ENCODE data around the gene PDE1C.
"Not testable (repeated sequence)": the region's sequence is repeated elsewhere in the genome, so short reads cannot be mapped to it uniquely, and the experiment has no call there.

PDE1C gene

DNA sequence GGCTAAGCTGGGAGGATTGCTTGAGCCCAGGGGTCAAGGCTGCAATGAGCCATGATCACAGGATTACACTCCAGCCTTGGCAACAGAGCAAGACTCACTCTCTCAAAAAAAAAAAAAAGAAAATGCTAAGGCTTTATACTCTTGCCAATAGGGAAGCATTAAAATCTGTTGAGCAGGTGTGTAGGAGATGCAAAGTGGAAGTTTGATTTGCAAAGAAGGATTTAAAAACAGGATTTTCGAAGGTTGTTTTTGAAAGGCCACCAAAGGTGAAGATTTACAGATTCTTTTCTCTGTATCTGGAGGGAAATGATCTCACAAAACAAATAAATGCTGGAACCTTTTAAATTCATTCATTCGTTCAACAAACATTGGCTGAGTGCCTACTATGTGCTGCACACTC, 8.6 kb upstream of the PDE1C start:
- in situ Hi-C loops (cut with HindIII; ENCODE audit: low sequenced_read_pairs), result no loop called here
- no peak for TF ChIP-seq CTCF (IDR thresholded peaks at IDR 0.05; ENCODE audit: low read depth, low read length)
- no peak for DNase-seq (ENCODE audit: low read depth, low spot score)

GRCh38 chr7:32077806-32078205, 7.6 kb upstream of the PDE1C start:
- no peak for DNase-seq (ENCODE audit: low read depth, low spot score)
- in situ Hi-C loops (cut with HindIII; ENCODE audit: low sequenced_read_pairs), result no loop called here
- no peak overlapping the region for H3K4me3 ChIP-seq (ENCODE audit: low read depth, low read length)
- TF ChIP-seq CTCF (IDR thresholded peaks at IDR 0.05; ENCODE audit: low read depth, low read length), result no peak

More for the DNA sequence above, 8.6 kb upstream of the PDE1C start:
- no peak overlapping the region for H3K4me3 ChIP-seq (ENCODE audit: low read depth, low read length)

- H3K4me3 ChIP-seq (ENCODE audit: low read depth, low read length); DNase-seq (ENCODE audit: low read depth, low spot score); in situ Hi-C loops (cut with HindIII; ENCODE audit: low sequenced_read_pairs): not testable (repeated sequence)
Observed at GRCh38 chr7:32076802-32077201, 6.6 kb upstream of the PDE1C start.

GRCh38 chr7:32075612-32076011, 5.4 kb upstream of the PDE1C start:
- no peak for DNase-seq (ENCODE audit: low read depth, low spot score)
- no peak overlapping the region for H3K4me3 ChIP-seq (ENCODE audit: low read depth, low read length)
- in situ Hi-C loops (cut with HindIII; ENCODE audit: low sequenced_read_pairs), result no loop called here
- TF ChIP-seq CTCF (IDR thresholded peaks at IDR 0.05; ENCODE audit: low read depth, low read length), result no peak

GRCh38 chr7:32074787-32075585, 4.8 kb upstream of the PDE1C start:
- no peak overlapping the region for H3K4me3 ChIP-seq (ENCODE audit: low read depth, low read length)
- TF ChIP-seq CTCF (IDR thresholded peaks at IDR 0.05; ENCODE audit: low read depth, low read length), result no peak
- DNase-seq (ENCODE audit: low read depth, low spot score), result no peak
- in situ Hi-C loops (cut with HindIII; ENCODE audit: low sequenced_read_pairs), result no loop called here

DNA sequence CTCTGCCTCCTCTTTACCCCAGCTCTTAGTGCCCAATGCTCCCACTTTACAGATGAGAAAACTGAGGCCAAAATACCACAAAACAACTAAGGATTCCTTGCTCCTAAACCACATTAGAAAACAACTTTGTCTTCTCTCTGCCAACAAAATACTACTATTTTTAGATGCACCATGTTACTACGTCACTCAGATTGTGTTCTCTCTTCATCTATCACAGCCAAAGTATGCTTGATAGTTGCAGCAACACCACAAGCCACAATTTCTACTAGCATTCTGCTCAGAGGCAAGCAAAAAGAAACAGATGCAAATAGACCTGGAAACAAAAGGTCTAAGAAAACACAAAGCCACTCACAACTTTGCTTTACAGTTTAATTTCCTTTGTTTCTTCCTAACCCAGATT, 3.3 kb upstream of the PDE1C start:
- in situ Hi-C loops (cut with HindIII; ENCODE audit: low sequenced_read_pairs), result no loop called here
- TF ChIP-seq CTCF (IDR thresholded peaks at IDR 0.05; ENCODE audit: low read depth, low read length), result no peak
- DNase-seq (ENCODE audit: low read depth, low spot score), result no peak
- H3K4me3 ChIP-seq (ENCODE audit: low read depth, low read length), result no peak overlapping the region

DNA sequence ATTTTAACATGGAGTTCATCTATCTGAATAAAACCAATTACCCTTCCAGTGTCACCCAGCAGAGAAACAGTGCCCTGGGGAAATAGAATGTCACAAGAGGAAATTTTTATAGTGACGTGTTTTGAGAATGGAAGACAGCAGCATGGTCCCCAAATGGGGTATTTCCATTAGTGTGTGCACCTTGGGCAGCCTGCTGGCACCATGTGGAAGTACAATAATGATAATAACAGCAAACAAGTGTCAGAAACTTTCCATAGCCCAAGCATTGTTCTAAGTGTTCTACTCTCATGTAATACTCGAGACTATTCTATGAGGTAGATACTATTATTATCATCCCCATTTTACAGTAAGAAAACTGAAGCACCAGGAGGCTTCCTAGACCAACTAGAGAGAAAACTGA, 2.2 kb upstream of the PDE1C start:
- no peak for DNase-seq (ENCODE audit: low read depth, low spot score)
- in situ Hi-C loops (cut with HindIII; ENCODE audit: low sequenced_read_pairs), result no loop called here
- no peak overlapping the region for H3K4me3 ChIP-seq (ENCODE audit: low read depth, low read length)
- TF ChIP-seq CTCF (IDR thresholded peaks at IDR 0.05; ENCODE audit: low read depth, low read length), result peak; percentile 20

All from astrocyte of the spinal cord (primary cell).